GM23338 (cell line): ENCODE data around the gene CLK3. TPM values are rescaled to one million over a fixed set of nuclear protein-coding genes. Genes with fewer than 3 reads are reported as not detected.

Source experiments
- CREB1 ChIP-seq: fragments of 250-450 bp; sonication (Bioruptor Pico); IDR thresholded peaks from 2 replicates; pipeline ENCODE4 v1.5.0; 2020; ENCODE audit warnings: low read depth, mild to moderate bottlenecking, moderate library complexity
- ETS1 ChIP-seq: IDR thresholded peaks from 2 replicates; pipeline ENCODE4 v1.6.1; 2016; ENCODE audit warnings: antibody characterized with exemption
- EZH2phosphoT487 ChIP-seq: fragments of 200-600 bp; sonication (generic); IDR thresholded peaks from one replicate; pipeline ENCODE4 v1.8.1; 2018; ENCODE audit warnings: antibody characterized with exemption; ENCODE audit not compliant: unreplicated experiment
- JUNB ChIP-seq: IDR thresholded peaks from one replicate; pipeline ENCODE4 v1.6.1; 2016; ENCODE audit warnings: antibody characterized with exemption; ENCODE audit not compliant: unreplicated experiment
- NANOG ChIP-seq: IDR thresholded peaks from 2 replicates; pipeline ENCODE4 v1.6.1; 2016; ENCODE audit warnings: antibody characterized with exemption, borderline replicate concordance
- ZNF114 ChIP-seq: fragments of 250-450 bp; sonication (Bioruptor Pico); IDR thresholded peaks from 2 replicates; pipeline ENCODE4 v1.5.0; 2020; ENCODE audit warnings: mild to moderate bottlenecking, moderate library complexity
- polyA plus RNA-seq: library from polyadenylated mRNA; unstranded; fragments of >200 nt; fragmentation: Nextera tagmentation; extraction: Ambion mirVana; gene quantifications from 2 replicates; pipeline ENCODE4 v1.2.1, GENCODE V29; 2016
- total RNA-seq: library from RNA; depleted of rRNA; stranded (reverse); fragments of >200 nt; shearing (Covaris generic); gene quantifications from 2 replicates; pipeline ENCODE4 v1.2.3, GENCODE V29; 2014
- TF ChIP-seq, protein P1 (sequence below): fragments of 250-450 bp; sonication (Bioruptor Pico); IDR thresholded peaks from 2 replicates; pipeline ENCODE4 v1.5.0; 2020; ENCODE audit warnings: mild to moderate bottlenecking, moderate library complexity
- TF ChIP-seq, protein P2 (sequence below): IDR thresholded peaks from one replicate; pipeline ENCODE4 v1.6.1; 2018; ENCODE audit warnings: antibody characterized with exemption; ENCODE audit not compliant: unreplicated experiment
- TF ChIP-seq, protein P3 (sequence below), 2 experiments: fragments of 200-600 bp in 1 of 2; sonication (generic) in 1 of 2; conservative IDR thresholded peaks; 2 replicates each; pipeline versions ENCODE4 v1.5.1 to v1.6.1; 2016 to 2017; ENCODE audit warnings: antibody characterized with exemption in 2 of 2, low read depth in 2 of 2, mild to moderate bottlenecking in 2 of 2, moderate library complexity in 1 of 2

CLK3 gene
- total and polyA plus RNA-seq, 2 experiments from 2014 or later = 40.7 to 67.7 TPM

GRCh38 chr15:74656935-74657535 lies 41.4 kb downstream of the CLK3 start (continued):
- TF ChIP-seq, protein P1, sequence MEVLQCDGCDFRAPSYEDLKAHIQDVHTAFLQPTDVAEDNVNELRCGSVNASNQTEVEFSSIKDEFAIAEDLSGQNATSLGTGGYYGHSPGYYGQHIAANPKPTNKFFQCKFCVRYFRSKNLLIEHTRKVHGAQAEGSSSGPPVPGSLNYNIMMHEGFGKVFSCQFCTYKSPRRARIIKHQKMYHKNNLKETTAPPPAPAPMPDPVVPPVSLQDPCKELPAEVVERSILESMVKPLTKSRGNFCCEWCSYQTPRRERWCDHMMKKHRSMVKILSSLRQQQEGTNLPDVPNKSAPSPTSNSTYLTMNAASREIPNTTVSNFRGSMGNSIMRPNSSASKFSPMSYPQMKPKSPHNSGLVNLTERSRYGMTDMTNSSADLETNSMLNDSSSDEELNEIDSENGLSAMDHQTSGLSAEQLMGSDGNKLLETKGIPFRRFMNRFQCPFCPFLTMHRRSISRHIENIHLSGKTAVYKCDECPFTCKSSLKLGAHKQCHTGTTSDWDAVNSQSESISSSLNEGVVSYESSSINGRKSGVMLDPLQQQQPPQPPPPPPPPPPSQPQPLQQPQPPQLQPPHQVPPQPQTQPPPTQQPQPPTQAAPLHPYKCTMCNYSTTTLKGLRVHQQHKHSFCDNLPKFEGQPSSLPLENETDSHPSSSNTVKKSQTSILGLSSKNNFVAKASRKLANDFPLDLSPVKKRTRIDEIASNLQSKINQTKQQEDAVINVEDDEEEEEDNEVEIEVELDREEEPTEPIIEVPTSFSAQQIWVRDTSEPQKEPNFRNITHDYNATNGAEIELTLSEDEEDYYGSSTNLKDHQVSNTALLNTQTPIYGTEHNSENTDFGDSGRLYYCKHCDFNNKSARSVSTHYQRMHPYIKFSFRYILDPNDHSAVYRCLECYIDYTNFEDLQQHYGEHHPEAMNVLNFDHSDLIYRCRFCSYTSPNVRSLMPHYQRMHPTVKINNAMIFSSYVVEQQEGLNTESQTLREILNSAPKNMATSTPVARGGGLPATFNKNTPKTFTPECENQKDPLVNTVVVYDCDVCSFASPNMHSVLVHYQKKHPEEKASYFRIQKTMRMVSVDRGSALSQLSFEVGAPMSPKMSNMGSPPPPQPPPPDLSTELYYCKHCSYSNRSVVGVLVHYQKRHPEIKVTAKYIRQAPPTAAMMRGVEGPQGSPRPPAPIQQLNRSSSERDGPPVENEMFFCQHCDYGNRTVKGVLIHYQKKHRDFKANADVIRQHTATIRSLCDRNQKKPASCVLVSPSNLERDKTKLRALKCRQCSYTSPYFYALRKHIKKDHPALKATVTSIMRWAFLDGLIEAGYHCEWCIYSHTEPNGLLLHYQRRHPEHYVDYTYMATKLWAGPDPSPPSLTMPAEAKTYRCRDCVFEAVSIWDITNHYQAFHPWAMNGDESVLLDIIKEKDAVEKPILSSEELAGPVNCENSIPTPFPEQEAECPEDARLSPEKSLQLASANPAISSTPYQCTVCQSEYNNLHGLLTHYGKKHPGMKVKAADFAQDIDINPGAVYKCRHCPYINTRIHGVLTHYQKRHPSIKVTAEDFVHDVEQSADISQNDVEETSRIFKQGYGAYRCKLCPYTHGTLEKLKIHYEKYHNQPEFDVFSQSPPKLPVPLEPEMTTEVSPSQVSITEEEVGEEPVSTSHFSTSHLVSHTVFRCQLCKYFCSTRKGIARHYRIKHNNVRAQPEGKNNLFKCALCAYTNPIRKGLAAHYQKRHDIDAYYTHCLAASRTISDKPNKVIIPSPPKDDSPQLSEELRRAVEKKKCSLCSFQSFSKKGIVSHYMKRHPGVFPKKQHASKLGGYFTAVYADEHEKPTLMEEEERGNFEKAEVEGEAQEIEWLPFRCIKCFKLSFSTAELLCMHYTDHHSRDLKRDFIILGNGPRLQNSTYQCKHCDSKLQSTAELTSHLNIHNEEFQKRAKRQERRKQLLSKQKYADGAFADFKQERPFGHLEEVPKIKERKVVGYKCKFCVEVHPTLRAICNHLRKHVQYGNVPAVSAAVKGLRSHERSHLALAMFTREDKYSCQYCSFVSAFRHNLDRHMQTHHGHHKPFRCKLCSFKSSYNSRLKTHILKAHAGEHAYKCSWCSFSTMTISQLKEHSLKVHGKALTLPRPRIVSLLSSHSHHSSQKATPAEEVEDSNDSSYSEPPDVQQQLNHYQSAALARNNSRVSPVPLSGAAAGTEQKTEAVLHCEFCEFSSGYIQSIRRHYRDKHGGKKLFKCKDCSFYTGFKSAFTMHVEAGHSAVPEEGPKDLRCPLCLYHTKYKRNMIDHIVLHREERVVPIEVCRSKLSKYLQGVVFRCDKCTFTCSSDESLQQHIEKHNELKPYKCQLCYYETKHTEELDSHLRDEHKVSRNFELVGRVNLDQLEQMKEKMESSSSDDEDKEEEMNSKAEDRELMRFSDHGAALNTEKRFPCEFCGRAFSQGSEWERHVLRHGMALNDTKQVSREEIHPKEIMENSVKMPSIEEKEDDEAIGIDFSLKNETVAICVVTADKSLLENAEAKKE = no peak
- TF ChIP-seq NANOG (no peak), CREB1 (CRISPR knock-in tag) (no peak), EZH2phosphoT487 (no peak), ZNF114 (CRISPR knock-in tag) (no peak), JUNB (no peak), ETS1 (no peak)
- TF ChIP-seq, protein P2, sequence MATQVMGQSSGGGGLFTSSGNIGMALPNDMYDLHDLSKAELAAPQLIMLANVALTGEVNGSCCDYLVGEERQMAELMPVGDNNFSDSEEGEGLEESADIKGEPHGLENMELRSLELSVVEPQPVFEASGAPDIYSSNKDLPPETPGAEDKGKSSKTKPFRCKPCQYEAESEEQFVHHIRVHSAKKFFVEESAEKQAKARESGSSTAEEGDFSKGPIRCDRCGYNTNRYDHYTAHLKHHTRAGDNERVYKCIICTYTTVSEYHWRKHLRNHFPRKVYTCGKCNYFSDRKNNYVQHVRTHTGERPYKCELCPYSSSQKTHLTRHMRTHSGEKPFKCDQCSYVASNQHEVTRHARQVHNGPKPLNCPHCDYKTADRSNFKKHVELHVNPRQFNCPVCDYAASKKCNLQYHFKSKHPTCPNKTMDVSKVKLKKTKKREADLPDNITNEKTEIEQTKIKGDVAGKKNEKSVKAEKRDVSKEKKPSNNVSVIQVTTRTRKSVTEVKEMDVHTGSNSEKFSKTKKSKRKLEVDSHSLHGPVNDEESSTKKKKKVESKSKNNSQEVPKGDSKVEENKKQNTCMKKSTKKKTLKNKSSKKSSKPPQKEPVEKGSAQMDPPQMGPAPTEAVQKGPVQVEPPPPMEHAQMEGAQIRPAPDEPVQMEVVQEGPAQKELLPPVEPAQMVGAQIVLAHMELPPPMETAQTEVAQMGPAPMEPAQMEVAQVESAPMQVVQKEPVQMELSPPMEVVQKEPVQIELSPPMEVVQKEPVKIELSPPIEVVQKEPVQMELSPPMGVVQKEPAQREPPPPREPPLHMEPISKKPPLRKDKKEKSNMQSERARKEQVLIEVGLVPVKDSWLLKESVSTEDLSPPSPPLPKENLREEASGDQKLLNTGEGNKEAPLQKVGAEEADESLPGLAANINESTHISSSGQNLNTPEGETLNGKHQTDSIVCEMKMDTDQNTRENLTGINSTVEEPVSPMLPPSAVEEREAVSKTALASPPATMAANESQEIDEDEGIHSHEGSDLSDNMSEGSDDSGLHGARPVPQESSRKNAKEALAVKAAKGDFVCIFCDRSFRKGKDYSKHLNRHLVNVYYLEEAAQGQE = no peak
- TF ChIP-seq, protein P3, sequence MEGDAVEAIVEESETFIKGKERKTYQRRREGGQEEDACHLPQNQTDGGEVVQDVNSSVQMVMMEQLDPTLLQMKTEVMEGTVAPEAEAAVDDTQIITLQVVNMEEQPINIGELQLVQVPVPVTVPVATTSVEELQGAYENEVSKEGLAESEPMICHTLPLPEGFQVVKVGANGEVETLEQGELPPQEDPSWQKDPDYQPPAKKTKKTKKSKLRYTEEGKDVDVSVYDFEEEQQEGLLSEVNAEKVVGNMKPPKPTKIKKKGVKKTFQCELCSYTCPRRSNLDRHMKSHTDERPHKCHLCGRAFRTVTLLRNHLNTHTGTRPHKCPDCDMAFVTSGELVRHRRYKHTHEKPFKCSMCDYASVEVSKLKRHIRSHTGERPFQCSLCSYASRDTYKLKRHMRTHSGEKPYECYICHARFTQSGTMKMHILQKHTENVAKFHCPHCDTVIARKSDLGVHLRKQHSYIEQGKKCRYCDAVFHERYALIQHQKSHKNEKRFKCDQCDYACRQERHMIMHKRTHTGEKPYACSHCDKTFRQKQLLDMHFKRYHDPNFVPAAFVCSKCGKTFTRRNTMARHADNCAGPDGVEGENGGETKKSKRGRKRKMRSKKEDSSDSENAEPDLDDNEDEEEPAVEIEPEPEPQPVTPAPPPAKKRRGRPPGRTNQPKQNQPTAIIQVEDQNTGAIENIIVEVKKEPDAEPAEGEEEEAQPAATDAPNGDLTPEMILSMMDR (conservative IDR thresholded peaks at IDR 0.05; ENCODE audit: low read depth in 2 of 2) = no peak
